ENCODE data around the gene AKR1C3. TPM values are rescaled to one million over a fixed set of nuclear protein-coding genes. Genes with fewer than 3 reads are reported as not detected.

Gene AKR1C3
- total and polyA plus RNA-seq, 8 donors, result 28.1 to 883 (median 174) TPM

DNA sequence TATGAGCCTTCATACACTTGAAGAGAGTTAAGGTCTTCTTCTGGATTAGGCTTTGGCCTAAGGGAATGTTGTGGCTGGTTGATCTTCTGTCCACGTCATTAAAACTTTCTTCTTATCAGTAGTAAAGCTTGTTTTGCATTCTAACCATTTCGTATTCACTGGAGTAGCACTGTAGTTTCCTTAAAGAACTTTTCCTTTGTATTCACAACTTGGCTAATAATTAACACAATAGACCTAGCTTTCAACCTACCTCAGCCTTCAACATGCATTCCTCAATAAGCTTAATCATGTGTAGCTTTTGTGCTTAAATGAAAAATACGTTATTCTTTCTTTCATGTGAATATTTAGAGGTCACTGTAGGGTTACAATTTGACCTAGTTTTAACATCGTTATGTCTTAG is 48.0 kb downstream of the AKR1C3 start:
- TF ChIP-seq POLR2AphosphoS5 (IDR thresholded peaks at IDR 0.05) (peak in 1 of 3 donors; percentile 41), POLR2A (IDR thresholded peaks at IDR 0.05) (no peak), EP300 (IDR thresholded peaks at IDR 0.05) (no peak)
- TF ChIP-seq, protein P1, sequence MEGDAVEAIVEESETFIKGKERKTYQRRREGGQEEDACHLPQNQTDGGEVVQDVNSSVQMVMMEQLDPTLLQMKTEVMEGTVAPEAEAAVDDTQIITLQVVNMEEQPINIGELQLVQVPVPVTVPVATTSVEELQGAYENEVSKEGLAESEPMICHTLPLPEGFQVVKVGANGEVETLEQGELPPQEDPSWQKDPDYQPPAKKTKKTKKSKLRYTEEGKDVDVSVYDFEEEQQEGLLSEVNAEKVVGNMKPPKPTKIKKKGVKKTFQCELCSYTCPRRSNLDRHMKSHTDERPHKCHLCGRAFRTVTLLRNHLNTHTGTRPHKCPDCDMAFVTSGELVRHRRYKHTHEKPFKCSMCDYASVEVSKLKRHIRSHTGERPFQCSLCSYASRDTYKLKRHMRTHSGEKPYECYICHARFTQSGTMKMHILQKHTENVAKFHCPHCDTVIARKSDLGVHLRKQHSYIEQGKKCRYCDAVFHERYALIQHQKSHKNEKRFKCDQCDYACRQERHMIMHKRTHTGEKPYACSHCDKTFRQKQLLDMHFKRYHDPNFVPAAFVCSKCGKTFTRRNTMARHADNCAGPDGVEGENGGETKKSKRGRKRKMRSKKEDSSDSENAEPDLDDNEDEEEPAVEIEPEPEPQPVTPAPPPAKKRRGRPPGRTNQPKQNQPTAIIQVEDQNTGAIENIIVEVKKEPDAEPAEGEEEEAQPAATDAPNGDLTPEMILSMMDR (IDR thresholded peaks at IDR 0.05), result no peak
- intact Hi-C loops (cut with DNase I; ENCODE audit: low total_unique reads), result no loop called here
- DNase-seq, result peak in 1 of 2 donors; percentile 61
- Histone ChIP-seq H3K27me3 (no peaks in the 10 kb centered on the region), H3K27ac (peak overlapping the region; percentile 61 to 82 (median 73)), H3K4me3 (no peak overlapping the region), H3K9me3 (peaks cover 0 to 16% (median 6%) of the 10 kb centered on the region in 4 donors), H3K36me3 (no peaks in the 10 kb centered on the region), H3K4me1 (peaks cover 5 to 14% (median 10%) of the 10 kb centered on the region in 4 donors)
- 22 to 48% (median 27%) methylated on average over 4 of the region's 4 CpGs for WGBS, 5 donors

DNA sequence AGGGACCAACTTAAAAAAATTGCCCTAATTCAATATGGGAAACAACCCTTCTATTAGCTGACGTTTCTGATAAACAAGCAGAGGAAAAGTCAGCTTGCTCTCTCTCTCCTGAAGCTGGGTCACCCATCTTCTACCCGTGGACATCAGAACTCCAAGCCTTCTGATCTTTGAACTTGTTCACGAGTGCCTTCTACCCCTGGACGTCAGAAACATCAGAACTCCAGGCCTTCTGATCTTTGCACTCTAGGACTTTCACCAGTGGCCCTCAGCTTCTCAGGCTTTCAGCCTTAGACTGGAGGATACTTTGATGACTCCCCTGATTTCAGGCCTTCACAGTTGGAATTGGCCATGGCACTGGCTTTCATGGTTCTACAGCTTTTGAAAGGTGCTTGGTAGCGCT is 48.9 kb downstream of the AKR1C3 start:
- Histone ChIP-seq H3K27ac (peak overlapping the region in 4 of 5 donors; percentile 70 to 82 (median 74)), H3K4me3 (no peak overlapping the region), H3K27me3 (no peaks in the 10 kb centered on the region), H3K9me3 (peaks cover 0 to 7% (median under 1%) of the 10 kb centered on the region in 4 donors), H3K36me3 (no peaks in the 10 kb centered on the region), H3K4me1 (peaks cover 5 to 17% (median 13%) of the 10 kb centered on the region in 4 donors)
- WGBS, 5 donors, result 58 to 75% (median 68%) methylated on average over 5 of the region's 5 CpGs
- intact Hi-C loops (cut with DNase I; ENCODE audit: low total_unique reads), result no loop called here
- TF ChIP-seq, protein P1 (IDR thresholded peaks at IDR 0.05), result no peak
- TF ChIP-seq POLR2AphosphoS5 (IDR thresholded peaks at IDR 0.05), result no peak
- TF ChIP-seq POLR2A (IDR thresholded peaks at IDR 0.05), result no peak
- no peak for TF ChIP-seq EP300 (IDR thresholded peaks at IDR 0.05)
- DNase-seq, result no peak

DNA sequence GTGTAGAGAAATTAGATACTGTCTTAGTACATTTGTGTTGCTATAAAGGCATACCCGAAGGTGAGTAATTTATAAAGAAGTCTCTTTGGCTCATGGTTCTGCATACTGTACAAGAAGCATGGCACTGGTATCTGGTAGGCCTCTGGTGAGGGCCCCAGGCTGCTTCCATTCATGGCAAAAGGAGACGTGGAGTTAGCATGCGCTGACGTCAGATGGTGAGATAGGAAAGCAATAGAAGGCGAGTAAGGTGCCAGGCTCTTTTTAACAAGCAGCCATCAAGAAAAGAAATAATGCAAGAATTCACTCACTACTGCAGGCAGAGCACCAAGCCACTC is 52.7 kb downstream of the AKR1C3 start:
- WGBS, 5 donors, result 31 to 59% (median 49%) methylated on average over 5 of the region's 5 CpGs
- TF ChIP-seq EP300 (IDR thresholded peaks at IDR 0.05) (no peak), POLR2A (IDR thresholded peaks at IDR 0.05) (no peak), POLR2AphosphoS5 (IDR thresholded peaks at IDR 0.05) (no peak)
- TF ChIP-seq, protein P1 (IDR thresholded peaks at IDR 0.05), result no peak
- H3K9me3 ChIP-seq, result peaks cover 0 to 7% (median 3%) of the 10 kb centered on the region in 4 donors
- no peaks in the 10 kb centered on the region for H3K27me3 ChIP-seq
- peaks cover under 1 to 17% (median 13%) of the 10 kb centered on the region in 4 donors for H3K4me1 ChIP-seq
- DNase-seq, result peak in 1 of 2 donors; percentile 49
- intact Hi-C loops (cut with DNase I; ENCODE audit: low total_unique reads), result no loop called here
- H3K27ac ChIP-seq, result peak overlapping the region; percentile 84 to 94 (median 88)
- no peaks in the 10 kb centered on the region for H3K36me3 ChIP-seq
- no peak overlapping the region for H3K4me3 ChIP-seq

DNA sequence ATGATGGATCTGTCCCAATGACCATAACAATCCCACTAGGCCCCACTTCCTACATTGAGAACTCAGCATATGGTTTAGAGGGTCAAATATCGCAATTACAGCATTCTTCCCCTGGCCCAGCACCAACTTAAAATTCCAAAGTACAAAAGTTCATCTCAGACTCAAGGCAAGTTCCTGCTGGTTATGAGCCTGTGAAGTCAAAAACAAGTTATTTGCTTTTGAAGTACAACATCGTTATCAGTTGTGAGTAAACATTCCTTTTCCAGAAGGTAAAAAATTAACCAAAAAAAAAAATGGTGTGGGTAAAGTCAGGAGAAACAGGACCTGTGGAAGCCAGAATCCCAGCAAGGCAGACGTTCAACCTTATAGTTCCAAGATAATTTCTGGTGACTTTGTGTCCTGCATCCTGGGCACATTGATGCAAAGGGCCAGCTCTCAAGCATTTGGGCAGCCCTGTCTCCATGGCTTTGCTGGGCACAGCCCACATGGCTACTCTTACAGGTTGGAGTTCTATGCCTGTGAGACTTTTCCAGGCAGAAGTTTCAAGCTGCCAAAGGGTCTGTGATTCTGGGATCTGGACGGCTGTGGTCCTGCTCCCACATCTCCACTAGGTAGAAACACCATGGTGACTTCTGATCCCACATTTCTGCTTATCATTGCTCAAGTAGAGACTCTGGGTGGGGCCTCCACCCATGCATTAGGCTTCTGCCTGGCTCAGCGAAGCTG is 53.2 kb downstream of the AKR1C3 start:
- peak overlapping the region; percentile 84 to 94 (median 88) for H3K27ac ChIP-seq
- H3K36me3 ChIP-seq, result no peaks in the 10 kb centered on the region
- peaks cover 0 to 17% (median 13%) of the 10 kb centered on the region in 4 donors for H3K4me1 ChIP-seq
- TF ChIP-seq, protein P1 (IDR thresholded peaks at IDR 0.05), result no peak
- TF ChIP-seq POLR2A (IDR thresholded peaks at IDR 0.05) (no peak), POLR2AphosphoS5 (IDR thresholded peaks at IDR 0.05) (peak in 2 of 3 donors; percentile 63 to 79)
- peak; percentile 65 to 79 for DNase-seq
- H3K27me3 ChIP-seq, result no peaks in the 10 kb centered on the region
- peaks cover 0 to 7% (median 3%) of the 10 kb centered on the region in 4 donors for H3K9me3 ChIP-seq
- 29 to 62% (median 43%) methylated on average over 5 of the region's 5 CpGs for WGBS, 5 donors
- intact Hi-C loops (cut with DNase I; ENCODE audit: low total_unique reads), result no loop called here
- H3K4me3 ChIP-seq, result peak overlapping the region in 1 of 4 donors; percentile 4

Measured in stomach (tissue), 9 donors.